K562 (cell line): ENCODE measurements around the gene ATXN1L. TPM values are rescaled to one million over a fixed set of nuclear protein-coding genes. Genes with fewer than 3 reads are reported as not detected.

Source experiments
- ATAC-seq: fragments of 200-7000 bp; cut with Tn5 transposase; 3 replicates; pipeline ENCODE4 v1.9.1; 2020; ENCODE audit warnings: moderate library complexity
- BruUV-seq: library from RNA; stranded (reverse); fragments of 400-500 nt; replicated peaks from 2 replicates; lab custom pipeline; 2021; lab: Mats Ljungman, UMichigan
- CTCF ChIA-PET: fragments of 300-600 bp; formaldehyde crosslinking; extraction: SDS; loops from one replicate; lab custom pipeline; 2021; ENCODE audit warnings: low intra/inter-chr PET ratio; lab: Yijun Ruan, JAX
- POLR2A ChIA-PET: fragments of 300-600, 350-650 bp; sonication (Branson Sonifier 250); formaldehyde crosslinking; extraction: SDS; loops from one replicate; lab custom pipeline; 2021; ENCODE audit warnings: antibody characterized with exemption, inconsistent platforms; lab: Yijun Ruan, JAX
- DNase-seq, 4 experiments: peaks; one replicate each; pipeline versions ENCODE4 v3.0.0 to v3.0.0-alpha.2; 2011 to 2018; ENCODE audit warnings: low spot score in 3 of 4, mixed read lengths in 3 of 4; ENCODE audit errors: extremely low read depth in 1 of 4
- FAIRE-seq: peaks from 2 replicates; lab custom pipeline; 2011; peaks lifted over from hg19 to GRCh38; lab: Jason Lieb, UNC
- H2AFZ ChIP-seq: 2 replicates; pipeline ENCODE4 v1.6.0; 2011; ENCODE audit warnings: low read depth, low read length, control low read depth, inconsistent platforms
- H3K27ac ChIP-seq: fragments of 200-600 bp; 3 replicates; pipeline ENCODE4 v1.8.0; 2011; ENCODE audit warnings: low read depth, mild to moderate bottlenecking, control low read depth, inconsistent platforms, low read length, moderate library complexity, mixed read lengths; ENCODE audit errors: extremely low read depth
- H3K27me3 ChIP-seq, 2 experiments: fragments of 300-600 bp in 1 of 2; 2 replicates in 1 of 2; 3 replicates in 1 of 2; pipeline versions ENCODE4 v1.6.0 to v1.8.0; 2011; ENCODE audit warnings: inconsistent platforms in 2 of 2, low read length in 2 of 2, mild to moderate bottlenecking in 1 of 2, mixed read lengths in 1 of 2, moderate library complexity in 1 of 2; ENCODE audit not compliant: control insufficient read depth in 2 of 2, insufficient read depth in 2 of 2
- H3K36me3 ChIP-seq: fragments of 300-600 bp; 3 replicates; pipeline ENCODE4 v1.8.0; 2011; ENCODE audit warnings: mild to moderate bottlenecking, low read length, inconsistent platforms; ENCODE audit not compliant: control insufficient read depth, insufficient read depth
- H3K4me1 ChIP-seq, 2 experiments: fragments of 200-600 bp in 1 of 2; replicated peaks in 1 of 2; 2 replicates in 1 of 2; 3 replicates in 1 of 2; pipeline versions ENCODE4 v1.5.1 to v1.8.0; 2011; ENCODE audit warnings: inconsistent platforms in 2 of 2, low read length in 2 of 2, mild to moderate bottlenecking in 1 of 2, mixed read lengths in 1 of 2, moderate library complexity in 1 of 2; ENCODE audit not compliant: control insufficient read depth in 2 of 2, insufficient read depth in 2 of 2
- H3K4me2 ChIP-seq: 2 replicates; pipeline ENCODE4 v1.6.1; 2011; ENCODE audit warnings: low read length, control low read depth, inconsistent platforms, mixed read lengths; ENCODE audit not compliant: insufficient read depth
- H3K4me3 ChIP-seq: fragments of 200-600 bp; sonication (generic), shearing (Covaris generic); 2 replicates; pipeline ENCODE4 v1.5.1; 2016; ENCODE audit warnings: control low read depth, inconsistent platforms
- H3K79me2 ChIP-seq: fragments of 200-600 bp; 3 replicates; pipeline ENCODE4 v1.8.0; 2011; ENCODE audit warnings: low read length, inconsistent platforms; ENCODE audit not compliant: control insufficient read depth, insufficient read depth
- H3K9ac ChIP-seq, 2 experiments: 2 replicates each; pipeline versions ENCODE4 v1.6.0 to v1.6.1; 2011; ENCODE audit warnings: low read depth in 2 of 2, low read length in 2 of 2, control low read depth in 1 of 2, inconsistent platforms in 1 of 2, mild to moderate bottlenecking in 1 of 2, mixed read lengths in 1 of 2; ENCODE audit not compliant: insufficient read depth in 1 of 2
- H3K9me1 ChIP-seq: one replicate; pipeline ENCODE4 v1.6.0; 2011; ENCODE audit warnings: inconsistent platforms, mild to moderate bottlenecking, low read length, moderate library complexity; ENCODE audit not compliant: control insufficient read depth, insufficient read depth
- H3K9me3 ChIP-seq: replicated peaks from 2 replicates; pipeline ENCODE4 v1.5.1; 2011; ENCODE audit warnings: low read depth, low read length, inconsistent platforms; ENCODE audit not compliant: control insufficient read depth, insufficient read depth
- H4K20me1 ChIP-seq: replicated peaks from 2 replicates; pipeline ENCODE4 v1.6.1; 2011; ENCODE audit warnings: low read length, inconsistent platforms, mixed read lengths; ENCODE audit not compliant: control insufficient read depth, insufficient read depth
- HDAC1 ChIP-seq, 2 experiments: fragments of 450-650 bp; IDR thresholded peaks; 2 replicates each; pipeline ENCODE4 v1.6.1; 2016 to 2017; ENCODE audit warnings: inconsistent platforms in 1 of 2, mild to moderate bottlenecking in 1 of 2, moderate library complexity in 1 of 2
- MXI1 ChIP-seq: IDR thresholded peaks from 2 replicates; pipeline ENCODE4 v1.6.1; 2011; ENCODE audit warnings: low read depth, mild to moderate bottlenecking, improper control_type of control experiment, low read length
- ZNF609 ChIP-seq: sonication (generic); formaldehyde crosslinking; IDR thresholded peaks from 2 replicates; pipeline ENCODE4 v1.8.1; 2023; ENCODE audit warnings: missing genetic modification reagents, mild to moderate bottlenecking, borderline replicate concordance
- ZNF830 ChIP-seq: fragments of 250-450 bp; sonication (Bioruptor Pico); IDR thresholded peaks from 2 replicates; pipeline ENCODE4 v1.5.0; 2021; ENCODE audit warnings: mild to moderate bottlenecking
- WGBS: fragments of 100-300 bp; shearing (Covaris generic); methylation state at CpG from one replicate; pipeline ENCODE4 v1.1.6; 2016; ENCODE audit warnings: low coverage, mixed read lengths; ENCODE audit not compliant: insufficient coverage; ENCODE audit errors: missing lambda C conversion rate; 5-methylcytosine and 5-hydroxymethylcytosine counted together
- in situ Hi-C: fragments of 300-500 bp; cut with MboI; formaldehyde crosslinking; loops from 4 replicates; pipeline ENCODE4 v1.15.0; 2018; ENCODE audit warnings: inconsistent platforms, mixed read lengths
- intact Hi-C: fragments of 100-400 bp; cut with micrococcal nuclease; formaldehyde crosslinking; loops from 2 replicates; pipeline ENCODE4 v1.14.2; 2022
- polyA plus RNA-seq, 8 experiments: library from polyadenylated mRNA; depleted of rRNA in 4 of 8; stranded (reverse) in 5 of 8; unstranded in 3 of 8; fragments of >200 nt; fragmentation: Nextera tagmentation in 2 of 8; fragmentation: Illumina TruSeq in 1 of 8; extraction: Ambion mirVana in 2 of 8; extraction: Trizol in 1 of 8; gene quantifications; 2 replicates each; pipeline versions ENCODE4 v1.2.1 to v1.2.3, GENCODE V29; 2011 to 2014; ENCODE audit warnings: inconsistent platforms in 1 of 8, missing spikeins in 1 of 8
- total RNA-seq, 7 experiments: library from RNA; depleted of rRNA in 6 of 7; stranded (reverse); fragments of >200 nt in 6 of 7; fragmentation: Illumina TruSeq in 2 of 7; extraction: Trizol in 2 of 7; gene quantifications; 2 replicates each; pipeline versions ENCODE4 v1.2.1 to v1.2.3, GENCODE V29; 2011 to 2021; ENCODE audit warnings: low replicate concordance in 1 of 7

ATXN1L gene
- total and polyA plus RNA-seq, 9 of the 15 experiments (the other 6 are each of a cell fraction or from before 2014, with no cell fraction given), result 1.4 to 11.3 (median 9.3) TPM

GRCh38 chr16:71878911-71879310, 33.1 kb downstream of the ATXN1L start:
- Histone ChIP-seq H2AFZ (no peak overlapping the region), H3K4me2 (no peak overlapping the region), H3K4me3 (no peak overlapping the region), H3K9me3 (no peaks in the 10 kb centered on the region), H3K27me3 (no peaks in the 10 kb centered on the region), H3K36me3 (no peaks in the 10 kb centered on the region; the same call in 2 of the 3 replicates), H3K4me1 (peaks cover 8 to 13% of the 10 kb centered on the region in 2 experiments; a peak in 4 of 5 replicates), H3K9ac (no peak overlapping the region), H4K20me1 (peaks cover 7% of the 10 kb centered on the region), H3K9me1 (no peaks in the 10 kb centered on the region), H3K27ac (no peak overlapping the region), H3K79me2 (no peaks in the 10 kb centered on the region)
- TF ChIP-seq HDAC1 (IDR thresholded peaks at IDR 0.05) (no peak), ZNF830 (CRISPR knock-in tag) (no peak), ZNF609 (no peak), MXI1 (no peak)
- POLR2A ChIA-PET, result no interaction called here
- BruUV-seq, result no TSS peak
- no peak for ATAC-seq
- in situ Hi-C loops (no loop called here), intact Hi-C loops (no loop called here)
- CTCF ChIA-PET, result no interaction called here
- DNase-seq, result no peak
- 46% methylated on average over 4 of the region's 4 CpGs for WGBS
- no peak for FAIRE-seq
